LoVo (cell line): ENCODE results near the gene KLHL11.
A peak's percentile ranks its signal among the peaks of the same experiment; 100 is the strongest.
"Not testable (repeated sequence)": the region's sequence is repeated elsewhere in the genome, so short reads cannot be mapped to it uniquely, and the experiment has no call there.

ENCODE experiments used
- DNase-seq: peaks from one replicate; pipeline ENCODE4 v3.0.0-alpha.2; 2016; ENCODE audit warnings: low spot score

Gene KLHL11

DNA sequence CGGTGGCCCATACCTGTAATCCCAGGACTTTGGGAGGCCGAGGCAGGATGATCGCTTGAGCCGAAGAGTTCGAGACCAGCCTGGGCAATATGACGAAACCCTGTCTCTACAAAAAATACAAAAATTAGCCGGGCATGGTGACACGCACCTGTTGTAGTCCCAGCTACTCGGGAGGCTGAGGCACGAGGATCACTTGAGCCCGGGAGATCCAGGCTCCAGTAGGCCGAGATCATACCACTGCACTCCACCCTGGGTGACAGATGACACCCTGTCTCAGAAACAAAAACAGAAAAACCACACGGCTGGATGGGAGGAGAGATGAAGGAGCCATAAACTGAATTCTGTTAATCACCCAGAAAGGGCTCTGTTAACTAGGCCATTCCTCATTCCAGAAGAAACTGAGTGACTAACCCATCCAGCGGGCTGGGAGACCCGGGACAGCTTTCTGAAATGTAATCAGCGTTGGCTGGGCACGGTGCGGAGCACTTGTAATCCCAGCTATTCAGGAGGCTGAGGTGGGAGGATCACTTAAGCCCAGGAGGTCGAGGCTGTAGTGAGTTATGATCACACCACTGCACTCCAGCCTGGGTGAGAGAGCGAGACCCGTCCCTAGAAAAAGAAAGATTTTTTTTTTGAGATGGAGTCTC lies 28.6 kb downstream of the KLHL11 start:
- DNase-seq, result no peak

DNA sequence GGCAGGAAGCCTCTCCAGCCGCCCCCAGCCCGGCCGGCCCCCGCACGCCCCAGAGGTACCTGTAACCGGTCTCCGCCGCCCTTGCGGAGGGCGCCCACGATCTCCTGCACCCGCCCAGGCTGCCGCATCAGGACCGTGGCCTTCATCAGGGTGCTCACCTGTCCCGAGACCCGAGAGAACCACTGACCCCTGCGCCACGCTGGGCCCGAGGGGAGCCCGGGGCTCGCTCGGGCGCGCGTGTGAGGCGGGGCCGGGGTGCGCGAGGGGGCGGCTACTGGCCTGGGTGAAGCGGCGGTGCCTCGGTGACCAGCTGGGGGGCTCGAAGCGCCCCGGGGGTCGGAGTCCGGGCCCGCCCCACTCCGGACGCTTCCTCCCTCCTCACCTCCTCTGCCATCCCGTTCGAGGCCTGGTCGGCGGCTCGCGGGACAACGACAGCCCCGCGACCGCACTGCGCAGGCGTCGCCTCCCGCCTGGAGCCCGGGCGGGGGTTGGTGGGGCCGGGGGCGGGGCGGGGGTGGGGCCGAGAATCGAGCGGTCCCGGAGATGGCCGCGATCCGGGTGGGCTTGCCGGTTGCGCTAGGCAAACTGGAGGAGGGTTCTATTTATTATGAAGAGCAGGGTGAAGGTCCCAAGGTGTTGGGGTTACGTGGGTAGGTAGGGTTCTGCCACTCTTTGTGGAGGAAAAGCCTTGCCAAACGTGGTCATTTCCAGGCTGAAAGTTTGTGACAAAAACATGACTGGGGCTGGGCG lies 29.2 kb downstream of the KLHL11 start, which contains the start of gene NT5C3B:
Gene NT5C3B (minus strand): TSS at position 433 of the 750 bp plus-strand sequence. CDS start 39 bp downstream, at position 394.
- DNase-seq, result peak; percentile 63

DNA sequence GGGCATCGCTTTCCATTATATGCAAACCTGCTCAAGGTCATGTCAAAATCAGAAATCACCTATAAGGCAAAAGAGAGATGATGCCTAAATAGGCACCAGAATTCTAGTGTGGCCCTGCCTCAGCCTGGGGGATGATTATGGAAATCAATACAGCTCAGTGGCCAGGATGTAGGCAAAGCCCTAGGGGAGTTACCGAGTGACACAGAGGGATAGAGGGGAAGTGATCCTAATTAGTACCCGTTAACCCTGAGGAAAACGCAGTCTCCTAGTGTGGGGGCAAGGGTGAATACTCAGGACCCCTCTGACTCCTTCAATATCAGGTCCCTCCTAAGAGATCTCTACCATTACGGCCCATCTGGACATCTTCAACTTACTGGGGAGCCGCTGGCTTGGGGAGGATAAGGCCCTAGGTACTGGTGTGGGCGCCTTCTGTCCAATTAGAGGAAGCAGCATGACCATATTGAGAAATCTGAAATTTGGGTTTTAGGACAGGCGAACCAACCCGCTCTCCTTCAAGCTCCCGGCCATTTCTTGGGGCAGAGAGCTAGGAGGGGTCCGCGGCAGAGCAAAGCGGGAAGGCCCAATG lies 29.9 kb downstream of the KLHL11 start:
- no peak for DNase-seq

DNA sequence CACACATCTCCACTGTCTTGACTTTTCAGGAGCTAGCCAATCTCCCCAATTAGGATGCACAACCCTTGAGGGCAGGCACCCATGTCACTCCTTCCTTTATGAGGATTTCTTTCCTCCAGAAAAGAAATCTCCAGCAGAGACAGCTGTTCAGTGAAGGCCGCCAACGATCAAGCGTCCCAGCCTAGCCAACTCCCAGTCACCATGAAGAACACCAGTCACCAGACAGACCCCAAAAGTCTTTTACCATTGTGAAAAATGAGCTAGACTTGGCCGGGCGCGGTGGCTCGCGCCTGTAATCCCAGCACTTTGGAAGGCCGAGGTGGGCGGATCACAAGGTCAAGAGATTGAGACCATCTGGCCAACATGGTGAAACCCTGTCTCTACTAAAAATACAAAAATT lies 35.3 kb downstream of the KLHL11 start:
- DNase-seq, result not testable (repeated sequence)

DNA sequence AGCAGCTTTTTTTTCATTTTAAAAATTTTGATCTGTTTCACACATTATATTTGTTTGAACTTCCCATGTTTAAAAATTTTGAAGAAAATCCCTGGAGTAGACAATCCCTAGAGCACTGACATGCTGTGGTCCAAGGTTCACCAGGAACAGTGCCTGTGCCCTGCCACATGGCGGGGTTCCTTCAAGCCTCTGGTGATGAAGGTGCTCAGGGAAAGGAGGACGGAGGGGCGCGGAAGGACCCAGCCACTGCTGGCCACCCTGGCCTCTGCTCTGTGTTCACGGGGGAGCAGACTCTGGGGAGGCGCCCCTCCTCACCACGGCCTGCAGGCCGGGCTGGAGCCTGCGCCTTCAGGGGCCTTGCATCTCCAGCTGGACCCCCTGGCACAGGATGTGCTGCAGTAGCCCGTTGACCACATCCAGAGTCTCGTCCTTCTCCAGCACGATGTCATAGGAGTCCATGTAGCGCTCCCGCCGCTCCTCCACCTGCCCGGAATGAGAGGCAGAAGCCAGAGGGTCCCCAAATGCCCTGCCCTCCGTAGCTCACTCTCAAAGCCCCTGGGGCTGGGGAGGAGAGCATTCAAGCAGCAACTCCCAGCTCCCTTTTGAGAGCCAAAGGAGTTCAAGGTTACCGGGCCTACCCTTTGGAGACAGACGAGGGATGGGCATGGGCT lies 39.9 kb downstream of the KLHL11 start:
- no peak for DNase-seq

DNA sequence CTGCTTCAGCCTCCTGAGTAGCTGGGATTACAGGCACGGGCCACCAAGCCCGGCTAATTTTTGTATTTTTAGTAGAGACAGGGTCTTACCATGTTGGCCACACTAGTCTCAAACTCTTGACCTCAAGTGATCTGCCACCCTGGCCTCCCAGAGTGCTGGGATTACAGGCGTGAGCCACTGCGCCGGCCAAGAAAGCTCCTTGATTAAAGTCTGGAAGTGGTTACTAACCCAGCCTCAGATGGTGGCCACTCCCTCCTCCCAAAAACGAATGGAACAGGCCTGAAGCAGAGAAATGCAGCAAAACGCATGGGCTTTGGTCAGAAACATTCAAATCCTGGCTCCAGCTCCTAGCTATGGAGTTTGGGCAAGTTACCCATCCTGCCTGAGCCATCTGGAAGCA lies 41.1 kb downstream of the KLHL11 start:
- DNase-seq, result no peak

DNA sequence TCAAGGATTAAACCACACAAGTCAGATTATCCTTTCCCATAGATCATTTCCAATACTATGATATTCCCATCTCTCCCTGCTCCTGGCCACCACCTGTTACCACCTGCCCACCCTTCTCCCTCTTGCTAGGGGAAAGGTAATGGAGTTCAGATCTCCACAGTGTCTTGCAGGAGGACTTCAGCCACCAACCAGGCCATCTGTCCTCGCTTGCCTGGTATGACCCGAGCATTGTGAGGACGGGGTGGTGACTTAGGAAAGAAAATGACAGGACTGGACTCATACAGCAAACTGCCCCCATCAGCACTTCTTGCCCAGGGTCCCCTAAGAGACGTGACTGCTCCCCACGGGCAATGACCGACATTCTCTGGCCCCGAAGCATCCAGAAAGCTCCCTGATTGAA lies 41.6 kb downstream of the KLHL11 start:
- no peak for DNase-seq

DNA sequence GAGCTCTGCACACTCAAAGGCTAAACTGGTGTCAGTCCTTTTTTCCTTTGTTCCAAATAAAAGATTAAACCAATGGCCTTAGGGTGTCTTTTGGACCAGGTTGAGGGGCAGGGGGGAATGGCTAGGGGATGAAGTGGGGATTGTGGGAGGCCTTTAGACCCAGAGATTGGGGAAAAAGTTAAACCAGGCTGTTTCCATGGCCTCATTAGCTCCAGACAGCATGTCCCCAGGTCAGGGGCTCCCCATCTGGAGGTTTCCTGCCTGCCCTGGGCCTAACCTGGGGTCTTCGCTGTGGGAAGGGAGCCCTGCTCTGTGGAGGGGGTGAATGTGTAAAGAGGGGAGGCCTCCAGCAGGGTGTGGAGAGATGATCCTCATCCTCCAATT lies 42.1 kb downstream of the KLHL11 start:
- DNase-seq, result no peak

DNA sequence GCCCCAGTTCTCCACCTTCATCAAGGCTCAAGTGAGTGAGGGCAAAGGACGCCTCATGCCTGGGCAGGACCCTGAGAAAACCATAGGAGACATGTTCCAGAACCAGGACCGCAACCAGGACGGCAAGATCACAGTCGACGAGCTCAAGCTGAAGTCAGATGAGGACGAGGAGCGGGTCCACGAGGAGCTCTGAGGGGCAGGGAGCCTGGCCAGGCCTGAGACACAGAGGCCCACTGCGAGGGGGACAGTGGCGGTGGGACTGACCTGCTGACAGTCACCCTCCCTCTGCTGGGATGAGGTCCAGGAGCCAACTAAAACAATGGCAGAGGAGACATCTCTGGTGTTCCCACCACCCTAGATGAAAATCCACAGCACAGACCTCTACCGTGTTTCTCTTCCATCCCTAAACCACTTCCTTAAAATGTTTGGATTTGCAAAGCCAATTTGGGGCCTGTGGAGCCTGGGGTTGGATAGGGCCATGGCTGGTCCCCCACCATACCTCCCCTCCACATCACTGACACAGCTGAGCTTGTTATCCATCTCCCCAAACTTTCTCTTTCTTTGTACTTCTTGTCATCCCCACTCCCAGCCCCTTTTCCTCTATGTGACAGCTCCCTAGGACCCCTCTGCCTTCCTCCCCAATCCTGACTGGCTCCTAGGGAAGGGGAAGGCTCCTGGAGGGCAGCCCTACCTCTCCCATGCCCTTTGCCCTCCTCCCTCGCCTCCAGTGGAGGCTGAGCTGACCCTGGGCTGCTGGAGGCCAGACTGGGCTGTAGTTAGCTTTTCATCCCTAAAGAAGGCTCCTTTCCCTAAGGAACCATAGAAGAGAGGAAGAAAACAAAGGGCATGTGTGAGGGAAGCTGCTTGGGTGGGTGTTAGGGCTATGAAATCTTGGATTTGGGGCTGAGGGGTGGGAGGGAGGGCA lies 42.7 kb downstream of the KLHL11 start:
- no peak for DNase-seq

DNA sequence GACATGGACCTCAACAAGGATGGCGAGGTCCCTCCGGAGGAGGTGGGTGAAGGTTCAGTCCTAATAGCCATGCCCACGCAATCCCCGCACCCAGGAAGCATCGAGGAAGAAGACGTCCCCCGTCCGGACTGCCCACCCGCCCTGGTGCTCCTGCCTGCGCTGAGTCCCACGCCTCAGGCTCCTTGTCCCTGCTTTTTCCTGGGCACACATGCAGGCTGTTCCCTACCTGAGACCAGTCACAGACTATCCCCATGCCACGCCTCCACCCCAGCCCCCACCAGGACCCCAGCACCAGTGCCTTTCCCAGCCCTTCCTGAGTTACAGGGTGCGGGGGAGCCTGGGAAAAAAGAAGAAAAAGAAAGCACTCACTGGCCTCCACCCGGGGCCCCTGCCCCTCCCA lies 43.4 kb downstream of the KLHL11 start:
- no peak for DNase-seq

DNA sequence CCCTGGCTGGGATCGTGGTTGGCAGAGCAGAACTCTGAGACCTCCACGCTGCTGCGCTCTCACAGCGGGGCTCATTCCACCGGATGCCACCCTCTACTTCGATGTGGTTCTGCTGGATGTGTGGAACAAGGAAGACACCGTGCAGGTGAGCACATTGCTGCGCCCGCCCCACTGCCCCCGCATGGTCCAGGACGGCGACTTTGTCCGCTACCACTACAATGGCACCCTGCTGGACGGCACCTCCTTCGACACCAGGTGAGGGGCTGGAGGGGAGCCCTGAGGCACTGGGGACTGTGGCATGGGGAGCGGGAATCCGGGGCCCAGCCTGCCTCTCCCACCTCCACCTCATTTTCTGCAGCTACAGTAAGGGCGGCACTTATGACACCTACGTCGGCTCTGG lies 47.2 kb downstream of the KLHL11 start:
- DNase-seq, result no peak

DNA sequence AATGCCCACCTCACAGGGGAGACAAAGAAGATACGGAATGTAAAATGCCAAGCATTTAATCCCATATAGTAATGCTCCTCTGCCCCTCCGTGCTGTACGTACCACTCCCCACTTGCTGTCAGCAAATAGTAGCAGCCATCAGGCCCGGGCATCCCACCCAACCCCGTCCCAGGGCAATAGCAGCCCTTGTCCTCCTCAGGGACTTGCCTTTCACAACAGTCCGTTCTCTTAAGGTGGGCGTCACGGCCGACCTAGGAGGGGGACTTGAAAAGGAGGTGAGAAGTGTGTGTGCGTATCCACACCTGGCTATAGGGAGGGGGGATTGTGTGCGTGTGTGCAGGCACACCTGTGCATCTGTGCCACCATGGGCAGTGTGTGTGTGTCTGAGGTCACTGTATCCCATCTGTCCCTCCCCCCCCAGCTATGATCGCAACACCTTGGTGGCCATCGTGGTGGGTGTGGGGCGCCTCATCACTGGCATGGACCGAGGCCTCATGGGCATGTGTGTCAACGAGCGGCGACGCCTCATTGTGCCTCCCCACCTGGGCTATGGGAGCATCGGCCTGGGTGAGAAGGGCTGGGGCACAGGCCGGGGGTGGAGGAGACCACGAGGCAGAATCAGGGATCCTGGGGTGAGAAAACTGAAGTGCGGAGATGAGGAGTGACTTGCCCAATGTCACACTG lies 48.4 kb downstream of the KLHL11 start:
- DNase-seq, result no peak

DNA sequence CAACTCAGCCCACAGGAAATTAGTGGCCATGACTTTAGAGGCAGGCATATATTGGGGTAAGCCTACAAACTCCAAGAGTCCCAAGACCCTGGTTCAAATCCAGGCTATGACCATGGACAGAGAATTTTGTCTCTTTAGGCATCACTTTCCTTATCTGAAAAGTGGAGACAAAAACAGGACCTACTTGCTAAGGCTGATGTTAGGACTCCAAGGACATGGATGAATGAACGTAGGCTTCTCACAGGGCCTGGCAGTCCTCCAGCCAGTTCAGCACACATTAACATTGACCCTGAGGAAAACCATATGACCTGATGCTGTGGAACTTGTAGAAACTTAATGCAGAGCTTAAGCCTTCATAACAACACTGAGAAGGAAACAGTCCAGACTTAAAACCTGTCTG lies 51.0 kb downstream of the KLHL11 start:
- no peak for DNase-seq

DNA sequence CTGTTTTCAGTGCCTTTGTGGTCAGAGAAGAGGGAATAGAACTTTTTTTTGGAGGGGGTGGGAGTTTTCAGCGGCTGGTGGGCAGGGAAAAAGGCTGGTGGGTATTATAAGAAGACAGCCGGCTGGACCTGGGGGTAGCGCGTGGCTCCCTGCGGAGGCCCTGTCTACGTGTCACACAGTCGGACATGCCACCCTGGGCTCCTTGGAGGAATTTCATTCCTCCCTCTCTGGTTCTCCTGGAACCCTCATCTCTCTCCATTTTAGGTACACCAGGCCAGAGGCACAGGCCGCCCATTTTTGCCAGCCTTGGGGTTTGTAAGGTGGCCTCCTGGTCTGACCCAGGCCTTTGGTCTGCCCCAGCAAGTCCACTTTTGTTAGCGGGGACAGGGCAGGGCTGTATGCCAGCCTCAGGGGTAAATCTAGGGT lies 51.5 kb downstream of the KLHL11 start:
- no peak for DNase-seq

DNA sequence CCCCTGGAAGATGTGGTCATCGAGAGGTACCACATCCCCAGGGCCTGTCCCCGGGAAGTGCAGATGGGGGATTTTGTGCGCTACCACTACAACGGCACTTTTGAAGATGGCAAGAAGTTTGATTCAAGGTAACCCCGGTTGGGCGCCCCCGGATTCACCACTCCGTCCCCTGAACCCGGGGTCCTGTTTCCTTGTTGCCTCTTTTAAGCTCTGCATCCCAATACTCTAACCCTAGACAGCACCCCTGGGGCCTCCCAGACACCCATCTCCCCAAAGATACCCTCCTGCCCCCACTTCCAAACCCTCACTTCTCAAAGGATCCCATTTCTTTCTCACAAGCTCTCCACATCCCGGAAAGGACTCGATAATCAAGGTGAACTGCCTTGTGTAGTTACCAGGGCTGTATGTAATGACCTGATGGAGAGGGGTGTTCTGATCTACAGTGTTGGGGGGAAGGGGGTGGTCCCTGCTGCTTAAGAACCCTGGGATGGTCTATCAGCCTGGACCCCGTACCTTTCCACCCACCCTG lies 52.0 kb downstream of the KLHL11 start:
- DNase-seq, result no peak

DNA sequence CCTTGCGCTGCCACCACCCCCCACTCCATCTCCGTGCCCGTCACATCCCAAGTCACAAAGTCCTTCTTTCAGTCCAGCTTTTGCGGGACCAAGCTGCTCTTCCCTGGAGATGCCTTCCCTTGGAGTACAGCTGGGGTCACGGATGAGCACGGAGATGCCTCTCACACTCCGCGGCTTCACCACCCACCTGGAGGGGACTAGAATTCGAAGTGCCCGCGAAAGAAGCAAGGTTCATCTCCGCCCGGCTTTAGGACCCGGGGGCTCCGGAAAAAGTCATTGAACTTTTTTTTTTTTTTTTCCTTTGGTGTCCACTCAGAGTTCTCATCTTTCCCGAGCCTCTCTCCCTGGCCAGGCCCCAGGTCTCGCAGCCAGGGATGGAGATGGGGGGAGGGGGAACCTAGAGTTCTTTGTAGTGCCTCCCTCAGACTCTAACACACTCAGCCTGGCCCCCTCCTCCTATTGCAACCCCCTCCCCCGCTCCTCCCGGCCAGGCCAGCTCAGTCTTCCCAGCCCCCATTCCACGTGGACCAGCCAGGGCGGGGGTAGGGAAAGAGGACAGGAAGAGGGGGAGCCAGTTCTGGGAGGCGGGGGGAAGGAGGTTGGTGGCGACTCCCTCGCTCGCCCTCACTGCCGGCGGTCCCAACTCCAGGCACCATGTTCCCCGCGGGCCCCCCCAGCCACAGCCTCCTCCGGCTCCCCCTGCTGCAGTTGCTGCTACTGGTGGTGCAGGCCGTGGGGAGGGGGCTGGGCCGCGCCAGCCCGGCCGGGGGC lies 52.7 kb downstream of the KLHL11 start, which contains the start of gene FKBP10:
Gene FKBP10 (plus strand): TSS at position 624 of the 771 bp plus-strand sequence. CDS start 31 bp downstream, at position 655.
- peak; percentile 11 for DNase-seq

DNA sequence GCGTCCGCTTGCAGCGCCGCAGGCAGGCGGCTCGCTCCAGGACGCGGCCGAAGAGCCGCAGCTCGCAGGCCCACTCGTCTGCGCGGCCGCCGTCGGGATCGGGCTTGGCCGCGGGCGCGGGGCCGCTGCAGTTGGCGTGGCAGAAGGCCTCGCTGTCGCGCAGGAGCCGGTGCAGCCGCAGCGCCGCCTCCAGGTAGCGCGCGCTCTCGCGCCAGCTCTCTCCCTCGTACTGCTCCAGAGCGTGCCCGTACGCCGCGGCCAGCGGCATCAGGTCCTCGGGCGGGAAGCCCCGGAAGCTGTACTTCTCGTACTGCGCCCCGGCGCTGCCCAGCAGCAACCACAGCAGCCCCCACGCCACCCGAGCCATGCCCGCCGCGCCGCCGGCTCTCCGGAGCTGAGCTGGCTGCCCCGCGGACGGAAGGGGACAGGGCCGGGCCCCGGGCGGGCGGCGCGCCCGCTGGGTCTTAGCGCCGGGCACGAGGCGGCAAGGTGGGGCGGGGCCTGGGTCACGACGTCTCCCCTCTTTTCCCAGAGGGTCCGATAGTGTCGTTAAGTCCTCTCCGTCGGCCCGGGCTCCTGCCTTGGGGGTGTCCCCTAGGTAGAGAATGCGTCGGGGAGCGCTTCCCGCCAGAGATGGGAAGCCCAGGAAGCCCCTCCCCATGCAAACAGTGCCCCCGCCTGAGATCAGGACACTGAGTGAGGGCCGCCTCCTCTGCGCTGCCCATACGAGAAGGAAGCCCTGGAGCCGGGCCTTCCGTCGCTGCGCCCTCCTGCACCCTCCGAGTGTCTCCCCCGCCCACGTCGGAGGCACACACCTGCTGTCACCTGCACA lies 53.5 kb downstream of the KLHL11 start, which contains the start of gene P3H4:
Gene P3H4 (minus strand): TSS at position 401 of the 832 bp plus-strand sequence. CDS start 34 bp downstream, at position 367.
- peak; percentile 75 for DNase-seq

DNA sequence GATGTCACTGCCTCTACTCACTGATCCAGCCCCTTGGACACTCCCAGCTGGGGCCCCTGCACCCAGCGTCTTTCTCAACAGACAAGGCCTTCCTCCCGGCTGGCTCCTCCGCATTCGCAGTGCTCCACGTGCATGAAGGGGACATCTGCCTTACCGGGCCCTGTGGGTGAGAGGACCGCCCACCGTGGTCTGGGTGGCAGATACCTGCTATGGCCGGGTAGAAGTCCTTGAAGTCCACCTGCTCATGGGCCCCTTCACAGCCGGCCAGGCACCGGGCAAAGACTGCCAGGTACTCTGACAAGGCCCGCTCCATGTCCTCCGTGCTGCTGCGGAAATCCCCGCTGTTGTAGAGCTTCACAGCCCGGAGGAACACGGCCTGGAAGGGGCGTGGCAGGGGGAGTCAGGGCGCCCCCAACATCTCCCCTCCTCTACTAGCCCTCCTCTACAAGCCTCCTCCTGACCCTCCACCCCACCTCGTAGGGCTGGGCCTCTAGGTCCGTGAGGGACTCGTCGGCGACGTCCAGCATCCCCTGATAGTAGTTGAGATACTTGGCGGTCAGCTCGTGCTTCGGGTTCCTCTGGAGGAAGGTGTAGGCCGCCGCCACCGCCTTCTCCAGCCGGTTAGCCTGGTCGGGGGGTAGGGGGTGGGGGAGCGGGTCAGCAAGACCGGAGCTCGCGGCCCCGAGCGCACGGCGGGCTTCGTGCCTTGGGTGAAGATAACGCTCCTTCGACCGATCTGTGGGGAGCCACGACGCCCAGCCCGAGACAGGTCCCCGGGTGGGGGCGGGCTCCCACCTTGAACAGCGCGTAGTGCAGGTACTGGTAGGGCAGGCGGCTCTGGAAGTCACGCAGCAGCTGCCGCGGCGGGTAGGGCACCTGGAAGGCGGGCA lies 54.3 kb downstream of the KLHL11 start:
- DNase-seq, result no peak
